ENCODE results near the gene PSME1. TPM values are rescaled to one million over a fixed set of nuclear protein-coding genes. Genes with fewer than 3 reads are reported as not detected.

PSME1 gene
- total and polyA plus RNA-seq, 2 donors (not counting 3 experiments of a cell fraction or from before 2014, with no cell fraction given) = 98.1 to 135 TPM

GRCh38 chr14:24150567-24150966, 14.6 kb downstream of the PSME1 start:
- ChIA-PET CTCF (interaction anchor here (7.8 kb wide), 1 partner anchor 10 kb away, joined by 63 read pairs; the partner anchor contains the start of gene IRF9), POLR2A (no interaction called here)
- H3K4me1 ChIP-seq (ENCODE audit: control insufficient read depth, extremely low read depth, insufficient read depth, low read length) = peaks cover 14% of the 10 kb centered on the region
- H4K20me1 ChIP-seq (replicated peaks; ENCODE audit: control insufficient read depth, extremely low read depth, insufficient read depth, low read length) = no peaks in the 10 kb centered on the region
- DNase-seq (ENCODE audit: low read depth, low spot score) (no peak), FAIRE-seq (no peak)
- H3K27me3 ChIP-seq (ENCODE audit: control insufficient read depth in 2 of 2, insufficient read depth in 2 of 2, low read length in 2 of 2) = no peaks in the 10 kb centered on the region
- no peak overlapping the region for H3K4me3 ChIP-seq (replicated peaks in 1 of 3; ENCODE audit: insufficient read depth in 1 of 3, low read depth in 1 of 3, low read length in 3 of 3)
- intact Hi-C loops (cut with micrococcal nuclease) = no loop called here
- H3K4me2 ChIP-seq (ENCODE audit: insufficient read depth, low read length) = no peak overlapping the region
- no TSS peak for BruUV-seq (replicated peaks)
- peaks cover 8 to 30% of the 10 kb centered on the region in 2 experiments for H3K36me3 ChIP-seq (ENCODE audit: control insufficient read depth in 2 of 2, extremely low read depth in 1 of 2, insufficient read depth in 2 of 2, low read length in 2 of 2)
- H2AFZ ChIP-seq (ENCODE audit: low read depth, low read length) = no peak overlapping the region
- dilution Hi-C loops (cut with MboI; ENCODE audit: extremely low pct_ligation_motif_present, low sequenced_read_pairs) = no loop called here
- H3K27ac ChIP-seq (ENCODE audit: insufficient read depth, low read depth, low read length) = no peak overlapping the region
- TF ChIP-seq FOS (IDR thresholded peaks at IDR 0.05; ENCODE audit: borderline replicate concordance, insufficient read depth, low read length) = no peak
- TF ChIP-seq POLR2AphosphoS5 (IDR thresholded peaks at IDR 0.05; ENCODE audit: insufficient read depth, low read depth, low read length) = no peak
- TF ChIP-seq CTCF (IDR thresholded peaks at IDR 0.05; ENCODE audit: extremely low read depth in 1 of 2, insufficient read depth in 1 of 2, low read depth in 1 of 2, low read length in 2 of 2) = no peak
- no peak for TF ChIP-seq GATA2 (IDR thresholded peaks at IDR 0.05; ENCODE audit: insufficient read depth, insufficient read length, low read depth, low read length)
- TF ChIP-seq EZH2 (IDR thresholded peaks at IDR 0.05; ENCODE audit: borderline replicate concordance, low read depth, low read length, severe bottlenecking) = no peak
- no peak for TF ChIP-seq POLR2A (IDR thresholded peaks at IDR 0.05; ENCODE audit: low read depth, low read length)
- TF ChIP-seq MYC (IDR thresholded peaks at IDR 0.05; ENCODE audit: low read depth, low read length) = no peak
- no peak for TF ChIP-seq JUN (IDR thresholded peaks at IDR 0.05; ENCODE audit: borderline replicate concordance, insufficient read depth, insufficient read length, low read depth)
- TF ChIP-seq MAX (IDR thresholded peaks at IDR 0.05; ENCODE audit: insufficient read depth, insufficient read length) = no peak
- peaks cover 21% of the 10 kb centered on the region for H3K79me2 ChIP-seq (ENCODE audit: control insufficient read depth, insufficient read depth, low read length)
- no peaks in the 10 kb centered on the region for H3K9me3 ChIP-seq (replicated peaks; ENCODE audit: control insufficient read depth, insufficient read depth, low read length)
- no peak overlapping the region for H3K9ac ChIP-seq (replicated peaks; ENCODE audit: extremely low read depth, insufficient read depth, low read length)
- no peaks in the 10 kb centered on the region for H3K9me1 ChIP-seq (replicated peaks; ENCODE audit: control insufficient read depth, extremely low read depth, insufficient read depth, low read length)

All from endothelial cell of umbilical vein (primary cell).